ENCODE data around the gene HIP1R.
A peak's percentile ranks its signal among the peaks of the same experiment; 100 is the strongest.

The HIP1R gene

DNA sequence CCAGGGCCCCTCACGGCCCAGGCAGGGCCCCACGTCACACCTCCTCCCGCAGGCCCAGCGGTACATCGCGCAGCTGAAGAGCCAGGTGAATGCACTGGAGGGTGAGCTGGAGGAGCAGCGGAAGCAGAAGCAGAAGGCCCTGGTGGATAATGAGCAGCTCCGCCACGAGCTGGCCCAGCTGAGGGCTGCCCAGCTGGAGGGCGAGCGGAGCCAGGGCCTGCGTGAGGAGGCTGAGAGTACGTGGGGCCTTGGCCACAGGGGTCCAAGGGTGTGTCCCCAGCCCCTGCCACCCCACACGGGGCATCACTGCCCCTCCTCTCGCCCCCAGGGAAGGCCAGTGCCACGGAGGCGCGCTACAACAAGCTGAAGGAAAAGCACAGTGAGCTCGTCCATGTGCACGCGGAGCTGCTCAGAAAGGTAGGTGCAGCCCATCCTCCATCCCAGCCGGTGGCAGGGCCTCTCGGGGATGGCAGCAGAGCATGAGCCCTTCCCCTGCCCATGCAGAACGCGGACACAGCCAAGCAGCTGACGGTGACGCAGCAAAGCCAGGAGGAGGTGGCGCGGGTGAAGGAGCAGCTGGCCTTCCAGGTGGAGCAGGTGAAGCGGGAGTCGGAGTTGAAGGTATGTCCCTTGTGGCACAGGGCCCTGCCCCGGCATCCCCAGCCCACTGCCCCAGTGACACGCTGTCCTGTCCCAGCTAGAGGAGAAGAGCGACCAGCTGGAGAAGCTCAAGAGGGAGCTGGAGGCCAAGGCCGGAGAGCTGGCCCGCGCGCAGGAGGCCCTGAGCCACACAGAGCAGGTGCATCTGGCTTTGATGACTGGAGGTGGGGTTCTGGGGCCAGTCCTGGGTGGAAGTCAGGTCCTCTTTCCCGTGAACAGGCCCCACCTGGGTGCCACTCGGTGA is 20.9 kb downstream of the HIP1R start:
- TF ChIP-seq LEF1 (IDR thresholded peaks at IDR 0.05; ENCODE audit: borderline replicate concordance) (no peak), HDGF (IDR thresholded peaks at IDR 0.05; ENCODE audit: borderline replicate concordance) (no peak), FOXA1 (IDR thresholded peaks at IDR 0.05) (no peak), ZNF384 (IDR thresholded peaks at IDR 0.05) (no peak), FOXK2 (IDR thresholded peaks at IDR 0.05) (no peak), ELF4 (IDR thresholded peaks at IDR 0.05) (no peak), L3MBTL2 (conservative IDR thresholded peaks at IDR 0.05) (no peak), FOXM1 (IDR thresholded peaks at IDR 0.05; ENCODE audit: borderline replicate concordance) (no peak), TARDBP (IDR thresholded peaks at IDR 0.05) (no peak), NFRKB (IDR thresholded peaks at IDR 0.05) (no peak), SP1 (IDR thresholded peaks at IDR 0.05) (no peak), ARNT (IDR thresholded peaks at IDR 0.05) (no peak)
- CTCF ChIA-PET: interaction anchor here (0.6 kb wide), 1 partner anchor 38 kb away, joined by 4 read pairs; no protein-coding TSS in a partner anchor
- DNase-seq (ENCODE audit: extremely low spot score): no peak
- POLR2A ChIA-PET: no interaction called here

DNA sequence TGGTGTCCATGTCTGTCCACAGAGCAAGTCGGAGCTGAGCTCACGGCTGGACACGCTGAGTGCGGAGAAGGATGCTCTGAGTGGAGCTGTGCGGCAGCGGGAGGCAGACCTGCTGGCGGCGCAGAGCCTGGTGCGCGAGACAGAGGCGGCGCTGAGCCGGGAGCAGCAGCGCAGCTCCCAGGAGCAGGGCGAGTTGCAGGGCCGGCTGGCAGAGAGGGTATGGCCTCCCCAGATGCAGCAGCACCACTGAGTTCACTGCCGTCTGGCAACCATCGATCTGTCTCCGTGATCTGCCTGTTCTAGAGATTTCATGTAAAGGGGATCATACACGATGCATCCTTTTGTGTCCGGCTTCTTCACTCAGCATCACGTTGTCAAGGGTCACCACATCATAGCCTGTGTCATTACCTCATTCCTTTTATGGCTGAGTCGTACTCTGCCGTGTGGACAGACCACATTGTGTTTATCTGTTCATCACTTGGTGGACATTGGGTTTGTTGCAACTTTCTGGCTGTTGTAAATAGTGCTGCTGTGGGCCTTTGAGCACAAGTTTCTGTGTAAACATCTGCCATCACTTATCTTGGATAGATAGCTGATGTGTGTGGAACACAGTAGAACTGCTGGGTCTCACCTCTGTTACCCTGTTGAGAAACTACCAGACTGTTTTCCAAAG is 21.9 kb downstream of the HIP1R start:
- CTCF ChIA-PET: interaction anchor here (0.6 to 1.2 kb wide), 2 partner anchors 39 to 63 kb away, joined by 3 to 4 read pairs; no protein-coding TSS in a partner anchor
- DNase-seq (ENCODE audit: extremely low spot score): no peak
- TF ChIP-seq NFRKB (IDR thresholded peaks at IDR 0.05): no peak
- POLR2A ChIA-PET: no interaction called here

DNA sequence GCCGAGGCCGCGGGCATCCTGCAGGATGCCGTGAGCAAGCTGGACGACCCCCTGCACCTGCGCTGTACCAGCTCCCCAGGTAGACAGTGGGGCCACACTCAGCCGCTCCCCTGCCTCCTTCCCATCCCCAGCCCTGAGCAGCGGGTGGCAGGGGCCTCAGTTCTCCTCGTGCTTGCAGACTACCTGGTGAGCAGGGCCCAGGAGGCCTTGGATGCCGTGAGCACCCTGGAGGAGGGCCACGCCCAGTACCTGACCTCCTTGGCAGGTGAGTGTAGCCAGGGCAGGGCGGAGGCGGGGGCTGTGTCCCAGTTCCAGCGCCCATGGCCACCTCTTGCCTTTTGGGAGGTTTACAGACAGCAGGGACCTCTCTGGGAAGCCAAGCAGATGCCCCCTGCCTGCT is 22.9 kb downstream of the HIP1R start:
- DNase-seq (ENCODE audit: extremely low spot score): no peak
- CTCF ChIA-PET: interaction anchor here (1.2 kb wide), 1 partner anchor 64 kb away, joined by 3 read pairs; no protein-coding TSS in a partner anchor
- TF ChIP-seq ZNF384 (IDR thresholded peaks at IDR 0.05): no peak
- TF ChIP-seq FOXA1 (IDR thresholded peaks at IDR 0.05): no peak
- TF ChIP-seq TARDBP (IDR thresholded peaks at IDR 0.05): no peak
- no peak for TF ChIP-seq L3MBTL2 (conservative IDR thresholded peaks at IDR 0.05)
- no peak for TF ChIP-seq HDGF (IDR thresholded peaks at IDR 0.05; ENCODE audit: borderline replicate concordance)
- TF ChIP-seq FOXK2 (IDR thresholded peaks at IDR 0.05): no peak
- TF ChIP-seq, protein P1, sequence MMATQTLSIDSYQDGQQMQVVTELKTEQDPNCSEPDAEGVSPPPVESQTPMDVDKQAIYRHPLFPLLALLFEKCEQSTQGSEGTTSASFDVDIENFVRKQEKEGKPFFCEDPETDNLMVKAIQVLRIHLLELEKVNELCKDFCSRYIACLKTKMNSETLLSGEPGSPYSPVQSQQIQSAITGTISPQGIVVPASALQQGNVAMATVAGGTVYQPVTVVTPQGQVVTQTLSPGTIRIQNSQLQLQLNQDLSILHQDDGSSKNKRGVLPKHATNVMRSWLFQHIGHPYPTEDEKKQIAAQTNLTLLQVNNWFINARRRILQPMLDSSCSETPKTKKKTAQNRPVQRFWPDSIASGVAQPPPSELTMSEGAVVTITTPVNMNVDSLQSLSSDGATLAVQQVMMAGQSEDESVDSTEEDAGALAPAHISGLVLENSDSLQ (IDR thresholded peaks at IDR 0.05): no peak
- TF ChIP-seq SP1 (IDR thresholded peaks at IDR 0.05): no peak
- TF ChIP-seq BHLHE40 (IDR thresholded peaks at IDR 0.05; ENCODE audit: borderline replicate concordance): no peak
- TF ChIP-seq LEF1 (IDR thresholded peaks at IDR 0.05; ENCODE audit: borderline replicate concordance): no peak
- TF ChIP-seq SUZ12 (IDR thresholded peaks at IDR 0.05): no peak
- POLR2A ChIA-PET: no interaction called here

DNA sequence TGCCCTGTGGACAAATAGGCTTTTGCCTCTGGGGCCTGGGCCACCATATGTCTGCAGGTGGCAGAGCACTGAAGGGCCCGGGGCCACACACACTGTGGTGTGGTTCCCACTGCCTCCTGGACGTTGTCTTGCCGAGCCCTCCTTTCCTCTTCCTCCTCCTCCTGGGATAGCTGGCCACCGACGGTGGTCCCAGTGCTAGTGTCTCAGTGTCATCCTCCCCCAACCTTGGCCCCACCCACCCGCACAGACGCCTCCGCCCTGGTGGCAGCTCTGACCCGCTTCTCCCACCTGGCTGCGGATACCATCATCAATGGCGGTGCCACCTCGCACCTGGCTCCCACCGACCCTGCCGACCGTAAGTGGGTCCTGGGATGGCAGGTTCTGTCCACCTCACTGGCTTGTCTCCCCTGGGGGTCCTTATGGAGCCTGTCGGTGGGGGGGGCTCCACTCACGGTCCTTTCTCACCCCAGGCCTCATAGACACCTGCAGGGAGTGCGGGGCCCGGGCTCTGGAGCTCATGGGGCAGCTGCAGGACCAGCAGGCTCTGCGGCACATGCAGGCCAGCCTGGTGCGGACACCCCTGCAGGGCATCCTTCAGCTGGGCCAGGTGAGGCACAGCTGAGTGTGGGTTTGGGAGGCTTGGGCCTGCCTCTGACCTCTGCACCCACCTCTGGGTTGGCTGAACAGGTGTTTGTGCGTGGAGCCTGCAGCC is 23.5 kb downstream of the HIP1R start:
- POLR2A ChIA-PET: interaction anchor here (1.7 kb wide), 1 partner anchor 374 kb away, joined by 4 read pairs; the partner anchor contains the start of genes MPHOSPH9 and MTRFR
- CTCF ChIA-PET: interaction anchor here (0.7 to 1.2 kb wide), 4 partner anchors 11 to 96 kb away, joined by 3 to 5 read pairs (median 3); no protein-coding TSS in a partner anchor
- TF ChIP-seq BHLHE40 (IDR thresholded peaks at IDR 0.05; ENCODE audit: borderline replicate concordance) (no peak), FOXA1 (IDR thresholded peaks at IDR 0.05) (no peak), ZNF384 (IDR thresholded peaks at IDR 0.05) (no peak), CTBP1 (IDR thresholded peaks at IDR 0.05; ENCODE audit: borderline replicate concordance) (no peak), NFRKB (IDR thresholded peaks at IDR 0.05) (no peak), SP1 (IDR thresholded peaks at IDR 0.05) (no peak), HDGF (IDR thresholded peaks at IDR 0.05; ENCODE audit: borderline replicate concordance) (no peak), L3MBTL2 (conservative IDR thresholded peaks at IDR 0.05) (no peak), FOXK2 (IDR thresholded peaks at IDR 0.05) (no peak), ELF4 (IDR thresholded peaks at IDR 0.05) (no peak), FOXM1 (IDR thresholded peaks at IDR 0.05; ENCODE audit: borderline replicate concordance) (no peak)
- DNase-seq (ENCODE audit: extremely low spot score): no peak

DNA sequence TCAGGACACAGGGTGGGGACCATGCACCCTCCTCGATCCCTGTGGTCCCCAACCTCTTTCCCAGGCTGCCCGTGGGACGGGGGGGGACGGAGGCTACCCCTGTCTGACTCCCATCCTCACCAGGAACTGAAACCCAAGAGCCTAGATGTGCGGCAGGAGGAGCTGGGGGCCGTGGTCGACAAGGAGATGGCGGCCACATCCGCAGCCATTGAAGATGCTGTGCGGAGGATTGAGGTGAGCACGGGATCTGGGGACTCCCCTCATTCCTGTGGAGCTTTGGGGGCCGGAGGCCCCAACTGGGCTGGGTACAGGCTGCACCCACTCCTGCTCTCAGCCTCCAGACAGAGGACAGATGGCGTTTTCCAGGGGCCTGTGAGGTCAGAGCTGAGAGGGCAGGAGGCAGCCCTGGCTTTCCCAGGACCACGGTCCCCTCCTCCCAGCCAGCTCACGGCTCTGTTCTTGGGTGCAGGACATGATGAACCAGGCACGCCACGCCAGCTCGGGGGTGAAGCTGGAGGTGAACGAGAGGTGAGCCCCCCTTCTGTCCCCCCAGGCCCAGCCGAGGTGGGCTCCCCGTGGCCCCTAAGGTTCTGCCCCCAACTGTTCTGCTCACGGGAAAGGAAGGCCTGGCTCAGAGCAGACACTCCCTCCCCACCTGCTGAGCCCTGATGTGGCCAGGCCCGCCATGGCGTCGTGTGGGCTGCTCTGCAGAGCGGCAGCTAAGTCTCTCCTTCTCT is 24.2 kb downstream of the HIP1R start:
- DNase-seq (ENCODE audit: extremely low spot score): no peak
- no peak for TF ChIP-seq ELF4 (IDR thresholded peaks at IDR 0.05)
- CTCF ChIA-PET: interaction anchor here (0.7 to 0.9 kb wide), 4 partner anchors 11 to 95 kb away, joined by 3 to 5 read pairs (median 3); no protein-coding TSS in a partner anchor
- POLR2A ChIA-PET: interaction anchor here (1.7 kb wide), 1 partner anchor 374 kb away, joined by 4 read pairs; the partner anchor contains the start of genes MPHOSPH9 and MTRFR

DNA sequence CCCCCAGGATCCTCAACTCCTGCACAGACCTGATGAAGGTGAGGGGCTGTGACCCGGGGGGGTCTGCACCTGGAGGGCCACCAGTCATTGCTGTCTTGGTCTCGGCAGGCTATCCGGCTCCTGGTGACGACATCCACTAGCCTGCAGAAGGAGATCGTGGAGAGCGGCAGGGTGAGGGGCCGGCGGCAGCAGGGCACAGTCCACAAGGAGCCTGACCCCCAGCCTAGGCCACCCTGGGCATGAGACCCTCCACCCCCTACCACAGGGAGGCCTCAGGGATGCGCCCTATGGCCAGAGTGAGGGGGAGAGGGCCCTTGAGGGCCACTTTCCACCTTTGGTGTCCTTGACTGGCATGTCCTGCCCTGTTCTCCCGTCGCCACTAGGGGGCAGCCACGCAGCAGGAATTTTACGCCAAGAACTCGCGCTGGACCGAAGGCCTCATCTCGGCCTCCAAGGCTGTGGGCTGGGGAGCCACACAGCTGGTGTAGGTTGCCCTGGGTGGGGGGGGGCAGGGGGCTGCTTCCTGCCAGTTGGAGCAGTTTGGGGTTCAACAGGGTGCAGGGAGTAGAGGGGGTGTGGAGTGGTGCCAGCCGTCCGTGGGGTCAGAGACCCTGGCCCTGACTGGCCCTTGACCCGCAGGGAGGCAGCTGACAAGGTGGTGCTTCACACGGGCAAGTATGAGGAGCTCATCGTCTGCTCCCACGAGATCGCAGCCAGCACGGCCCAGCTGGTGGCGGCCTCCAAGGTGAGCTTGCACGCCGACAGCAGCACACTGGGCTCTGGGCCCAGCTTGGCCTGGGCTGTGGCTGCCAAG is 25.0 kb downstream of the HIP1R start:
- ChIA-PET CTCF (interaction anchor here (0.6 to 2.2 kb wide), 9 partner anchors 11 to 96 kb away, joined by 3 to 16 read pairs (median 3); no protein-coding TSS in a partner anchor), POLR2A (interaction anchor here (1.7 kb wide), 1 partner anchor 373 kb away, joined by 4 read pairs; the partner anchor contains the start of genes MPHOSPH9 and MTRFR)
- TF ChIP-seq SUZ12 (IDR thresholded peaks at IDR 0.05) (no peak), FOXK2 (IDR thresholded peaks at IDR 0.05) (no peak), L3MBTL2 (conservative IDR thresholded peaks at IDR 0.05) (no peak), ARNT (IDR thresholded peaks at IDR 0.05) (no peak), FOXA1 (IDR thresholded peaks at IDR 0.05) (no peak), TARDBP (IDR thresholded peaks at IDR 0.05) (no peak), SP1 (IDR thresholded peaks at IDR 0.05) (no peak), LEF1 (IDR thresholded peaks at IDR 0.05; ENCODE audit: borderline replicate concordance) (no peak), HDGF (IDR thresholded peaks at IDR 0.05; ENCODE audit: borderline replicate concordance) (0 out of 2 replicates have a peak, but pooled peaks have one; percentile 81)
- TF ChIP-seq, protein P1 (IDR thresholded peaks at IDR 0.05): peak; percentile 52
- peak; percentile 86 for DNase-seq (ENCODE audit: extremely low spot score)
